HEK293 (cell line): ENCODE results near the gene ALOX5.

Experiments used
- CTCF ChIA-PET: fragments of 350-600 bp; formaldehyde crosslinking; extraction: SDS; loops from one replicate; lab custom pipeline; 2021; ENCODE audit warnings: antibody characterized with exemption; lab: Yijun Ruan, JAX
- POLR2A ChIA-PET: fragments of 300-600 bp; formaldehyde crosslinking; extraction: SDS; loops from one replicate; lab custom pipeline; 2020; ENCODE audit warnings: antibody characterized with exemption, inconsistent platforms; lab: Yijun Ruan, JAX
- H3K27ac ChIP-seq: fragments of 200-500 bp; sonication (Bioruptor generic); 2 replicates; pipeline ENCODE4 v1.5.1; 2014; ENCODE audit warnings: low read depth, low read length, control low read depth, inconsistent platforms; ENCODE audit errors: extremely low read depth
- H3K36me3 ChIP-seq, 2 experiments: fragments of 200-500 bp in 1 of 2; sonication (Bioruptor generic) in 1 of 2; 1 replicate in 1 of 2; 2 replicates in 1 of 2; pipeline ENCODE4 v1.5.1; 2014 to 2017; ENCODE audit warnings: inconsistent platforms in 2 of 2, low read length in 2 of 2; ENCODE audit not compliant: control insufficient read depth in 2 of 2, insufficient read depth in 1 of 2
- H3K4me1 ChIP-seq: fragments of 200-500 bp; sonication (Bioruptor generic); 2 replicates; pipeline ENCODE4 v1.5.1; 2014; ENCODE audit warnings: mild to moderate bottlenecking, low read length, inconsistent platforms; ENCODE audit not compliant: control insufficient read depth, insufficient read depth
- H3K4me3 ChIP-seq: 2 replicates; pipeline ENCODE4 v1.5.1; 2011; ENCODE audit warnings: low read depth, mild to moderate bottlenecking, control low read depth, low read length, moderate library complexity
- H3K9me3 ChIP-seq: fragments of 200-500 bp; sonication (Bioruptor generic); 2 replicates; pipeline ENCODE4 v1.5.1; 2014; ENCODE audit warnings: low read depth, low read length, inconsistent platforms; ENCODE audit not compliant: control insufficient read depth, insufficient read depth
- ELK4 ChIP-seq: IDR thresholded peaks from 2 replicates; pipeline ENCODE4 v1.6.1; 2011; ENCODE audit warnings: mild to moderate bottlenecking, low read depth, low read length, borderline replicate concordance
- GLI4 ChIP-seq: fragments of 450-650 bp; formaldehyde crosslinking; IDR thresholded peaks from 2 replicates; pipeline ENCODE4 v1.5.1; 2016; ENCODE audit warnings: missing biosample characterization, missing genetic modification characterization
- MEIS1 ChIP-seq: sonication (generic); formaldehyde crosslinking; IDR thresholded peaks from 2 replicates; pipeline ENCODE4 v1.8.1; 2022; ENCODE audit warnings: missing genetic modification reagents, mild to moderate bottlenecking, borderline replicate concordance
- YY2 ChIP-seq: fragments of 450-650 bp; formaldehyde crosslinking; IDR thresholded peaks from 2 replicates; pipeline ENCODE4 v1.5.1; 2016; ENCODE audit warnings: missing biosample characterization, missing genetic modification characterization
- ZFP3 ChIP-seq: fragments of 450-650 bp; formaldehyde crosslinking; IDR thresholded peaks from 2 replicates; pipeline ENCODE4 v1.5.1; 2016; ENCODE audit warnings: low read depth, missing biosample characterization, missing genetic modification characterization
- ZNF155 ChIP-seq: fragments of 450-650 bp; formaldehyde crosslinking; IDR thresholded peaks from 2 replicates; pipeline ENCODE4 v1.5.1; 2016; ENCODE audit warnings: missing biosample characterization, missing genetic modification characterization
- ZNF16 ChIP-seq: fragments of 450-650 bp; formaldehyde crosslinking; IDR thresholded peaks from 2 replicates; pipeline ENCODE4 v1.5.1; 2016; ENCODE audit warnings: low read depth, missing biosample characterization, missing genetic modification characterization
- ZNF169 ChIP-seq: fragments of 450-650 bp; formaldehyde crosslinking; IDR thresholded peaks from 2 replicates; pipeline ENCODE4 v1.5.1; 2016; ENCODE audit warnings: missing biosample characterization, missing genetic modification characterization
- ZNF274 ChIP-seq, 2 experiments: fragments of 200-500 bp in 1 of 2; fragments of 450-650 bp in 1 of 2; sonication (Bioruptor generic) in 1 of 2; formaldehyde crosslinking in 1 of 2; IDR thresholded peaks; 2 replicates each; pipeline versions ENCODE4 v1.5.1 to v1.6.1; 2014 to 2016; ENCODE audit warnings: borderline replicate concordance in 1 of 2, inconsistent platforms in 1 of 2, low read length in 1 of 2, missing biosample characterization in 1 of 2, missing genetic modification characterization in 1 of 2
- ZNF280C ChIP-seq: fragments of 450-650 bp; formaldehyde crosslinking; IDR thresholded peaks from 2 replicates; pipeline ENCODE4 v1.5.1; 2016; ENCODE audit warnings: missing biosample characterization, missing genetic modification characterization
- ZNF426 ChIP-seq: fragments of 450-650 bp; formaldehyde crosslinking; IDR thresholded peaks from 2 replicates; pipeline ENCODE4 v1.5.1; 2017; ENCODE audit warnings: missing biosample characterization, missing genetic modification characterization, mild to moderate bottlenecking, inconsistent platforms, moderate library complexity
- ZNF433 ChIP-seq: fragments of 450-650 bp; formaldehyde crosslinking; IDR thresholded peaks from 2 replicates; pipeline ENCODE4 v1.5.1; 2016; ENCODE audit warnings: missing biosample characterization, missing genetic modification characterization, low read depth
- ZNF521 ChIP-seq: fragments of 450-650 bp; formaldehyde crosslinking; IDR thresholded peaks from 2 replicates; pipeline ENCODE4 v1.5.1; 2017; ENCODE audit warnings: missing biosample characterization, mild to moderate bottlenecking, missing genetic modification characterization
- ZNF658 ChIP-seq: fragments of 450-650 bp; formaldehyde crosslinking; IDR thresholded peaks from 2 replicates; pipeline ENCODE4; 2016; ENCODE audit warnings: missing biosample characterization, missing genetic modification characterization
- ZNF664 ChIP-seq: fragments of 450-650 bp; formaldehyde crosslinking; IDR thresholded peaks from 2 replicates; pipeline ENCODE4 v1.5.1; 2016; ENCODE audit warnings: missing biosample characterization, missing genetic modification characterization
- ZNF677 ChIP-seq: fragments of 450-650 bp; IDR thresholded peaks from 2 replicates; pipeline ENCODE4 v1.5.0; 2018; ENCODE audit warnings: missing biosample characterization, mild to moderate bottlenecking, missing genetic modification characterization, moderate library complexity
- ZNF830 ChIP-seq: fragments of 450-650 bp; IDR thresholded peaks from 2 replicates; pipeline ENCODE4 v1.5.0; 2018; ENCODE audit warnings: missing biosample characterization, missing genetic modification characterization, low read depth, mild to moderate bottlenecking, moderate library complexity
- TF ChIP-seq, protein P1 (sequence below): fragments of 450-650 bp; formaldehyde crosslinking; IDR thresholded peaks from 2 replicates; pipeline ENCODE4 v1.5.1; 2016; ENCODE audit warnings: missing biosample characterization, missing genetic modification characterization

The ALOX5 gene

GRCh38 chr10:45456822-45457221 is 82.8 kb downstream of the ALOX5 start:
- no peak overlapping the region for H3K27ac ChIP-seq
- TF ChIP-seq ZNF426 (tag by site-specific recombination): no peak
- no peak for TF ChIP-seq ZNF830 (tag by site-specific recombination)
- no peak for TF ChIP-seq ZNF664 (tag by site-specific recombination)
- no peak for TF ChIP-seq ELK4
- no peak for TF ChIP-seq ZNF677 (tag by site-specific recombination)
- TF ChIP-seq YY2 (tag by site-specific recombination): no peak
- no peak for TF ChIP-seq MEIS1 (CRISPR knock-in tag)
- no peak for TF ChIP-seq ZNF155 (tag by site-specific recombination)
- TF ChIP-seq ZNF658 (tag by site-specific recombination): no peak
- TF ChIP-seq ZNF280C (tag by site-specific recombination): no peak
- TF ChIP-seq, all 188 proteins: peak for 0
- H3K4me1 ChIP-seq: no peaks in the 10 kb centered on the region
- H3K9me3 ChIP-seq: no peaks in the 10 kb centered on the region
- CTCF ChIA-PET: no interaction called here
- H3K36me3 ChIP-seq: peaks cover 0 to 26% of the 10 kb centered on the region in 2 experiments; a peak in 1 of 3 replicates
- POLR2A ChIA-PET: no interaction called here
- no peak overlapping the region for H3K4me3 ChIP-seq

DNA sequence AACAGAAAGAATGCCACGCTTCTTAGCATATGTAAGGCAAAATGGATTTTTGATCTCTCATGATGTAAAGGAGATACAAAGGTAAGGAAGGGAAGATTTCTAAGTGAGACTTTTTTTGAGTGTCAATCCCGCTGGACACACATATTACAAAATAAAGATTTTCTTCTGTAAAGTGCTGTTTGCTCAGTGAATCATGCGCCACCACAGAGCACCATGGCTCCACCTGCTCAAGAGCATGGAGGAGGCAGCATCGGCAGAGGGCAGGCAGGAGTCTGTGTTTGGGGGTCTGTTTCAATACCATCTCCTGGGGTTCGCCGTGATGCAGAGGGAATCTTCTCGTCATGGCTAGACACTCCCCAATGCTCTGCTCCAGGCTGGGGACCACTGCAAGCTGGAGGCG is 83.5 kb downstream of the ALOX5 start:
- Histone ChIP-seq H3K4me1 (no peaks in the 10 kb centered on the region), H3K36me3 (peaks cover 0 to 26% of the 10 kb centered on the region in 2 experiments; a peak in 1 of 3 replicates), H3K4me3 (no peak overlapping the region), H3K27ac (no peak overlapping the region), H3K9me3 (no peaks in the 10 kb centered on the region)
- ChIA-PET POLR2A (no interaction called here), CTCF (interaction anchor here (0.7 kb wide), 1 partner anchor 167 kb away, joined by 3 read pairs; no protein-coding TSS in a partner anchor)
- TF ChIP-seq GLI4: no peak
- no peak for TF ChIP-seq ZNF274 (IDR thresholded peaks at IDR 0.05; ENCODE audit: low read length)
- TF ChIP-seq ZNF274 (tag by site-specific recombination; IDR thresholded peaks at IDR 0.05; ENCODE audit: borderline replicate concordance): no peak
- TF ChIP-seq ZNF433 (tag by site-specific recombination): no peak
- TF ChIP-seq, protein P1, sequence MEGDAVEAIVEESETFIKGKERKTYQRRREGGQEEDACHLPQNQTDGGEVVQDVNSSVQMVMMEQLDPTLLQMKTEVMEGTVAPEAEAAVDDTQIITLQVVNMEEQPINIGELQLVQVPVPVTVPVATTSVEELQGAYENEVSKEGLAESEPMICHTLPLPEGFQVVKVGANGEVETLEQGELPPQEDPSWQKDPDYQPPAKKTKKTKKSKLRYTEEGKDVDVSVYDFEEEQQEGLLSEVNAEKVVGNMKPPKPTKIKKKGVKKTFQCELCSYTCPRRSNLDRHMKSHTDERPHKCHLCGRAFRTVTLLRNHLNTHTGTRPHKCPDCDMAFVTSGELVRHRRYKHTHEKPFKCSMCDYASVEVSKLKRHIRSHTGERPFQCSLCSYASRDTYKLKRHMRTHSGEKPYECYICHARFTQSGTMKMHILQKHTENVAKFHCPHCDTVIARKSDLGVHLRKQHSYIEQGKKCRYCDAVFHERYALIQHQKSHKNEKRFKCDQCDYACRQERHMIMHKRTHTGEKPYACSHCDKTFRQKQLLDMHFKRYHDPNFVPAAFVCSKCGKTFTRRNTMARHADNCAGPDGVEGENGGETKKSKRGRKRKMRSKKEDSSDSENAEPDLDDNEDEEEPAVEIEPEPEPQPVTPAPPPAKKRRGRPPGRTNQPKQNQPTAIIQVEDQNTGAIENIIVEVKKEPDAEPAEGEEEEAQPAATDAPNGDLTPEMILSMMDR (tag by site-specific recombination): no peak
- TF ChIP-seq ZNF521 (tag by site-specific recombination): no peak
- TF ChIP-seq ZFP3 (tag by site-specific recombination): no peak
- TF ChIP-seq ZNF169 (tag by site-specific recombination): no peak
- TF ChIP-seq ZNF16 (tag by site-specific recombination): no peak
